A549 (cell line): ENCODE measurements around the gene SHROOM1. TPM values are rescaled to one million over a fixed set of nuclear protein-coding genes. Genes with fewer than 3 reads are reported as not detected.

Experiments used
- ATAC-seq, 2 experiments: fragments of 200-7000 bp in 1 of 2; fragments of >200 bp in 1 of 2; cut with Nextera tagmentation in 1 of 2; cut with Tn5 transposase in 1 of 2; 3 replicates each; pipeline versions ENCODE4 v1.8.0 to v1.9.1; 2018 to 2020; ENCODE audit warnings: mild to moderate bottlenecking in 1 of 2, moderate library complexity in 1 of 2
- CTCF ChIA-PET: fragments of 300-600 bp; sonication (Branson Sonifier 250); formaldehyde crosslinking; extraction: SDS; loops from one replicate; lab custom pipeline; 2021; ENCODE audit warnings: antibody characterized with exemption, inconsistent platforms; lab: Yijun Ruan, JAX
- POLR2A ChIA-PET: fragments of 350-600 bp; formaldehyde crosslinking; extraction: SDS; loops from one replicate; lab custom pipeline; 2021; ENCODE audit warnings: antibody characterized with exemption, inconsistent platforms; lab: Yijun Ruan, JAX
- DNase-seq, 2 experiments: peaks; one replicate each; pipeline versions ENCODE4 v3.0.0 to v3.0.0-alpha.2; 2011 to 2016; ENCODE audit warnings: low read depth in 1 of 2, low spot score in 1 of 2
- FAIRE-seq: peaks from 2 replicates; lab custom pipeline; 2011; peaks lifted over from hg19 to GRCh38; lab: Jason Lieb, UNC
- H3K27ac ChIP-seq, 2 experiments: fragments of >200 bp; sonication (Bioruptor Twin); formaldehyde crosslinking; 3 replicates each; pipeline ENCODE4 v1.5.1; 2016 to 2017
- H3K4me1 ChIP-seq: fragments of >200 bp; sonication (Bioruptor Twin); formaldehyde crosslinking; 3 replicates; pipeline ENCODE4 v1.6.1; 2016
- H3K4me2 ChIP-seq: fragments of >200 bp; sonication (Bioruptor Twin); formaldehyde crosslinking; 3 replicates; pipeline ENCODE4 v1.6.1; 2016
- H3K4me3 ChIP-seq: fragments of >200 bp; sonication (Bioruptor Twin); formaldehyde crosslinking; 3 replicates; pipeline ENCODE4 v1.5.1; 2016
- H3K9me3 ChIP-seq: fragments of >200 bp; sonication (Bioruptor Twin); formaldehyde crosslinking; 3 replicates; pipeline ENCODE4 v1.6.1; 2016
- BCL3 ChIP-seq: fragments of >200 bp; sonication (Bioruptor Twin); formaldehyde crosslinking; IDR thresholded peaks from 3 replicates; pipeline ENCODE4 v1.6.1; 2016
- BHLHE40 ChIP-seq: IDR thresholded peaks from 2 replicates; pipeline ENCODE4 v1.6.1; 2012; ENCODE audit warnings: low read depth, low read length, inconsistent platforms
- CBX2 ChIP-seq: fragments of 200-600 bp; sonication (generic); IDR thresholded peaks from 2 replicates; pipeline ENCODE4 v1.6.1; 2016; ENCODE audit warnings: low read depth, mild to moderate bottlenecking, borderline replicate concordance
- CBX8 ChIP-seq: fragments of 200-600 bp; sonication (generic); IDR thresholded peaks from 2 replicates; pipeline ENCODE4 v1.6.1; 2016
- CHD2 ChIP-seq: fragments of 150-350 bp; IDR thresholded peaks from 2 replicates; pipeline ENCODE4 v1.6.1; 2014; ENCODE audit warnings: low read length; ENCODE audit not compliant: partially characterized antibody
- CHD4 ChIP-seq: fragments of 200-600 bp; sonication (generic); IDR thresholded peaks from 2 replicates; pipeline ENCODE4 v1.6.1; 2016; ENCODE audit warnings: antibody characterized with exemption, mild to moderate bottlenecking, borderline replicate concordance
- EHMT2 ChIP-seq: fragments of 200-600 bp; sonication (generic); IDR thresholded peaks from 2 replicates; pipeline ENCODE4 v1.6.1; 2016; ENCODE audit warnings: antibody characterized with exemption, low read depth, mild to moderate bottlenecking, moderate library complexity
- ELK1 ChIP-seq: fragments of 150-350 bp; IDR thresholded peaks from 2 replicates; pipeline ENCODE4 v1.6.1; 2014; ENCODE audit warnings: low read depth, mild to moderate bottlenecking, low read length
- EP300 ChIP-seq, 2 experiments: fragments of >200 bp; sonication (Bioruptor Twin); formaldehyde crosslinking; IDR thresholded peaks; 2 replicates in 1 of 2; 3 replicates in 1 of 2; pipeline ENCODE4 v1.6.1; 2016 to 2017
- FOSL2 ChIP-seq, 2 experiments: fragments of 450-650 bp in 1 of 2; fragments of >200 bp in 1 of 2; sonication (Bioruptor Twin) in 1 of 2; formaldehyde crosslinking; IDR thresholded peaks; 2 replicates each; pipeline versions ENCODE4 v1.5.0 to v1.6.1; 2016 to 2020; ENCODE audit warnings: mild to moderate bottlenecking in 1 of 2, moderate library complexity in 1 of 2
- FOXS1 ChIP-seq: fragments of 250-450 bp; sonication (Bioruptor Pico); IDR thresholded peaks from 2 replicates; pipeline ENCODE4 v1.5.0; 2020; ENCODE audit warnings: mild to moderate bottlenecking, moderate library complexity
- GATA3 ChIP-seq: IDR thresholded peaks from 2 replicates; pipeline ENCODE4 v1.6.1; 2012; ENCODE audit warnings: borderline replicate concordance
- HES2 ChIP-seq: fragments of >200 bp; sonication (Bioruptor Twin); formaldehyde crosslinking; IDR thresholded peaks from 2 replicates; pipeline ENCODE4 v1.6.1; 2016
- HEYL ChIP-seq: fragments of 250-450 bp; sonication (Bioruptor Pico); IDR thresholded peaks from 2 replicates; pipeline ENCODE4 v1.8.0; 2021; ENCODE audit warnings: mild to moderate bottlenecking, moderate library complexity
- HOXB5 ChIP-seq: fragments of 250-450 bp; sonication (Bioruptor Pico); IDR thresholded peaks from 2 replicates; pipeline ENCODE4 v1.5.0; 2020; ENCODE audit warnings: mild to moderate bottlenecking, moderate library complexity
- JUNB ChIP-seq: fragments of >200 bp; sonication (Bioruptor Twin); formaldehyde crosslinking; IDR thresholded peaks from 2 replicates; pipeline ENCODE4 v1.6.1; 2016
- KDM1A ChIP-seq: fragments of 200-600 bp; sonication (generic); IDR thresholded peaks from 2 replicates; pipeline ENCODE4 v1.6.1; 2016; ENCODE audit warnings: low read depth, mild to moderate bottlenecking
- KDM5A ChIP-seq: fragments of 200-600 bp; sonication (generic); IDR thresholded peaks from 2 replicates; pipeline ENCODE4 v1.6.1; 2016; ENCODE audit warnings: antibody characterized with exemption, mild to moderate bottlenecking
- MYC ChIP-seq: IDR thresholded peaks from 2 replicates; pipeline ENCODE4 v1.6.1; 2012; ENCODE audit warnings: mild to moderate bottlenecking, inconsistent platforms, low read length, improper control_type of control experiment, borderline replicate concordance
- NPAS2 ChIP-seq: fragments of 250-450 bp; sonication (Bioruptor Pico); IDR thresholded peaks from 2 replicates; pipeline ENCODE4 v1.8.0; 2022; ENCODE audit warnings: mild to moderate bottlenecking, moderate library complexity, borderline replicate concordance
- PHF8 ChIP-seq: fragments of 200-600 bp; sonication (generic); IDR thresholded peaks from 2 replicates; pipeline ENCODE4 v1.6.1; 2016; ENCODE audit warnings: low read depth, mild to moderate bottlenecking, antibody characterized with exemption, moderate library complexity, borderline replicate concordance
- POLR2A ChIP-seq: IDR thresholded peaks from 2 replicates; pipeline ENCODE4 v1.6.1; 2012; ENCODE audit warnings: mild to moderate bottlenecking, low read length
- RAD21 ChIP-seq, 2 experiments: fragments of >200 bp in 1 of 2; sonication (Bioruptor Twin) in 1 of 2; formaldehyde crosslinking in 1 of 2; IDR thresholded peaks in 1 of 2; conservative IDR thresholded peaks in 1 of 2; 2 replicates in 1 of 2; 3 replicates in 1 of 2; pipeline ENCODE4 v1.6.1; 2012 to 2018; ENCODE audit warnings: inconsistent platforms in 1 of 2
- RCOR1 ChIP-seq: fragments of 150-350 bp; IDR thresholded peaks from 2 replicates; pipeline ENCODE4 v1.6.1; 2014; ENCODE audit warnings: antibody characterized with exemption, low read length, low read depth
- RFX5 ChIP-seq: fragments of 450-650 bp; IDR thresholded peaks from 2 replicates; pipeline ENCODE4 v1.7.1; 2014; ENCODE audit warnings: antibody characterized with exemption, mild to moderate bottlenecking, moderate library complexity
- RNF2 ChIP-seq: fragments of 200-600 bp; sonication (generic); IDR thresholded peaks from 2 replicates; pipeline ENCODE4 v1.6.1; 2016; ENCODE audit warnings: low read depth, mild to moderate bottlenecking, antibody characterized with exemption, moderate library complexity, borderline replicate concordance
- SREBF2 ChIP-seq: fragments of 450-650 bp; IDR thresholded peaks from 2 replicates; pipeline ENCODE4 v1.6.1; 2014; ENCODE audit warnings: mild to moderate bottlenecking, moderate library complexity
- TP53 ChIP-seq: fragments of 250-450 bp; sonication (Bioruptor Pico); IDR thresholded peaks from 2 replicates; pipeline ENCODE4 v1.5.0; 2021; ENCODE audit warnings: mild to moderate bottlenecking, moderate library complexity
- USF2 ChIP-seq: fragments of 450-650 bp; IDR thresholded peaks from 2 replicates; pipeline ENCODE4 v1.6.1; 2014; ENCODE audit warnings: antibody characterized with exemption
- ZC3H11A ChIP-seq: fragments of 450-650 bp; IDR thresholded peaks from 2 replicates; pipeline ENCODE4 v1.6.1; 2014; ENCODE audit warnings: antibody characterized with exemption, mild to moderate bottlenecking
- ZSCAN20 ChIP-seq: fragments of 250-450 bp; sonication (Bioruptor Pico); IDR thresholded peaks from 2 replicates; pipeline ENCODE4 v1.8.0; 2022; ENCODE audit warnings: mild to moderate bottlenecking, moderate library complexity
- WGBS: methylation state at CpG from one replicate; pipeline ENCODE4 v1.1.6; 2017; ENCODE audit errors: missing lambda C conversion rate; 5-methylcytosine and 5-hydroxymethylcytosine counted together
- polyA plus RNA-seq, 4 experiments: library from polyadenylated mRNA; depleted of rRNA in 3 of 4; stranded (reverse); fragments of >200 nt; fragmentation: RNase III in 1 of 4; extraction: RNeasy Plus Mini Kit Qiagen cat#74134 plus additional on column Dnase treatment in 1 of 4; gene quantifications; 2 replicates in 3 of 4; 3 replicates in 1 of 4; pipeline ENCODE4 v1.2.3, GENCODE V29; 2011 to 2017

The SHROOM1 gene
- polyA plus RNA-seq, 2 of the 4 experiments (the other 2 are of a cell fraction), result 4.5 to 5.4 TPM

GRCh38 chr5:132781029-132781428, 49.4 kb downstream of the SHROOM1 start:
- Histone ChIP-seq H3K27ac (no peak overlapping the region), H3K4me1 (peaks cover 1% of the 10 kb centered on the region), H3K4me3 (no peak overlapping the region), H3K4me2 (no peak overlapping the region), H3K9me3 (no peaks in the 10 kb centered on the region)
- no peak for DNase-seq
- TF ChIP-seq SREBF2 (no peak), RNF2 (no peak), TP53 (no peak), BCL3 (no peak), RFX5 (no peak), RCOR1 (no peak), FOSL2 (IDR thresholded peaks at IDR 0.05) (no peak), FOSL2 (CRISPR knock-in tag; IDR thresholded peaks at IDR 0.05) (no peak), BHLHE40 (no peak), JUNB (no peak), RAD21 (conservative IDR thresholded peaks at IDR 0.05 in 1 of 2, IDR thresholded peaks at IDR 0.05 in 1 of 2) (no peak), HEYL (CRISPR knock-in tag) (no peak), MYC (no peak), PHF8 (no peak)
- ChIA-PET POLR2A (no interaction called here), CTCF (interaction anchor here (0.8 to 1.0 kb wide), 2 partner anchors 9 to 49 kb away, joined by 3 read pairs; partner anchors contain the start of gene SHROOM1)
- no peak for ATAC-seq
- WGBS, result 72% methylated on average over 4 of the region's 4 CpGs
- no peak for FAIRE-seq

GRCh38 chr5:132780577-132780976, 49.9 kb downstream of the SHROOM1 start:
- Histone ChIP-seq H3K9me3 (no peaks in the 10 kb centered on the region), H3K4me2 (no peak overlapping the region), H3K4me3 (no peak overlapping the region), H3K27ac (no peak overlapping the region), H3K4me1 (peaks cover 6% of the 10 kb centered on the region)
- FAIRE-seq (no peak), ATAC-seq (no peak), DNase-seq (no peak)
- CTCF ChIA-PET, result interaction anchor here (0.8 to 1.0 kb wide), 2 partner anchors 8 to 49 kb away, joined by 3 read pairs; partner anchors contain the start of gene SHROOM1
- POLR2A ChIA-PET, result no interaction called here
- 87% methylated on average over 1 of the region's 1 CpG for WGBS
- TF ChIP-seq CHD4 (no peak), HES2 (no peak), CHD2 (no peak), CBX8 (no peak), MYC (no peak), ELK1 (no peak), ZC3H11A (no peak), ZSCAN20 (CRISPR knock-in tag) (no peak), GATA3 (no peak), EHMT2 (no peak), KDM5A (no peak)

- no peak overlapping the region for H3K27ac ChIP-seq
- no peak overlapping the region for H3K4me2 ChIP-seq
- H3K4me1 ChIP-seq, result peaks cover 7% of the 10 kb centered on the region
- DNase-seq (no peak), FAIRE-seq (no peak), ATAC-seq (no peak)
- TF ChIP-seq NPAS2 (CRISPR knock-in tag), result no peak
- no peak for TF ChIP-seq POLR2A
- no peak for TF ChIP-seq KDM1A
- TF ChIP-seq TP53, result no peak
- TF ChIP-seq CHD4, result no peak
- no peak for TF ChIP-seq EP300 (IDR thresholded peaks at IDR 0.05)
- no peak for TF ChIP-seq HES2
- no peak for TF ChIP-seq HOXB5 (CRISPR knock-in tag)
- no peak for TF ChIP-seq RFX5
- TF ChIP-seq FOXS1 (CRISPR knock-in tag), result no peak
- no peak for TF ChIP-seq JUNB
- no peak for TF ChIP-seq USF2
- TF ChIP-seq CBX2, result no peak
- no peak for TF ChIP-seq CHD2
- no peaks in the 10 kb centered on the region for H3K9me3 ChIP-seq
- no peak overlapping the region for H3K4me3 ChIP-seq
- ChIA-PET POLR2A (no interaction called here), CTCF (no interaction called here)
- WGBS, result 88% methylated on average over 3 of the region's 3 CpGs
Measured at GRCh38 chr5:132779961-132780360, 50.5 kb downstream of the SHROOM1 start.
